Suprapubic skin (tissue), 4 donors: ENCODE data around the gene MYO7A. TPM values are rescaled to one million over a fixed set of nuclear protein-coding genes. Genes with fewer than 3 reads are reported as not detected.

ENCODE experiments used
- DNase-seq, 2 donors: peaks; one replicate each; pipeline ENCODE4 v3.0.0-alpha.2; 2019; ENCODE audit warnings: low spot score in 2 of 2
- H3K27ac ChIP-seq: fragments of 200-600 bp; sonication (generic); one replicate; pipeline ENCODE4 v1.5.1; 2019
- H3K27me3 ChIP-seq: fragments of 200-600 bp; sonication (generic); one replicate; pipeline ENCODE4 v1.5.1; 2019
- H3K36me3 ChIP-seq: fragments of 200-600 bp; sonication (generic); one replicate; pipeline ENCODE4 v1.5.1; 2019
- H3K4me1 ChIP-seq: fragments of 200-600 bp; sonication (generic); one replicate; pipeline ENCODE4 v1.5.1; 2019
- H3K4me3 ChIP-seq: fragments of 200-600 bp; sonication (generic); one replicate; pipeline ENCODE4 v1.5.1; 2019; ENCODE audit warnings: mild to moderate bottlenecking
- H3K9me3 ChIP-seq: fragments of 200-600 bp; sonication (generic); one replicate; pipeline ENCODE4 v1.5.1; 2019
- CTCF ChIP-seq, 2 donors: fragments of 200-600 bp in 1 of 2; fragments of 450-650 bp in 1 of 2; sonication (generic) in 1 of 2; IDR thresholded peaks; one replicate each; pipeline ENCODE4 v1.5.1; 2016 to 2019; ENCODE audit warnings: antibody characterized with exemption in 2 of 2, mild to moderate bottlenecking in 1 of 2, moderate library complexity in 1 of 2
- EP300 ChIP-seq: sonication (generic); formaldehyde crosslinking; IDR thresholded peaks from one replicate; pipeline ENCODE4 v1.6.1; 2017; ENCODE audit warnings: antibody characterized with exemption
- POLR2A ChIP-seq, 2 donors: fragments of 450-650 bp; IDR thresholded peaks; one replicate each; pipeline ENCODE4 v1.6.1; 2017; ENCODE audit warnings: antibody characterized with exemption in 2 of 2, mild to moderate bottlenecking in 2 of 2, moderate library complexity in 2 of 2
- POLR2AphosphoS5 ChIP-seq, 3 donors: sonication (generic); formaldehyde crosslinking; IDR thresholded peaks; one replicate each; pipeline ENCODE4 v1.6.1; 2017; ENCODE audit warnings: antibody characterized with exemption in 3 of 3
- WGBS: methylation state at CpG from one replicate; pipeline ENCODE4 v1.1.5; 2018; 5-methylcytosine and 5-hydroxymethylcytosine counted together
- total RNA-seq, 4 donors: library from RNA; depleted of rRNA; stranded (reverse); fragments of >200 nt; gene quantifications; one replicate each; pipeline ENCODE4 v1.1.0, GENCODE V29; 2016

MYO7A gene
- total RNA-seq, 4 donors from 2014 or later: 0.34 to 2.4 (median 2.0) TPM

- DNase-seq: no peak
- Histone ChIP-seq H3K27me3 (no peaks in the 10 kb centered on the region), H3K4me3 (no peak overlapping the region), H3K4me1 (no peaks in the 10 kb centered on the region), H3K9me3 (no peaks in the 10 kb centered on the region), H3K27ac (no peak overlapping the region), H3K36me3 (no peaks in the 10 kb centered on the region)
- no peak for TF ChIP-seq POLR2AphosphoS5 (IDR thresholded peaks at IDR 0.05)
- TF ChIP-seq EP300: no peak
- no peak for TF ChIP-seq CTCF (IDR thresholded peaks at IDR 0.05)
- TF ChIP-seq POLR2A (IDR thresholded peaks at IDR 0.05): no peak
- 89% methylated on average over 20 of the region's 22 CpGs for WGBS
Observed at GRCh38 chr11:77181799-77182541, 53.9 kb downstream of the MYO7A start.

GRCh38 chr11:77182542-77183430 is 54.7 kb downstream of the MYO7A start:
- H3K27ac ChIP-seq: no peak overlapping the region

GRCh38 chr11:77183431-77183984 is 55.5 kb downstream of the MYO7A start:
- Histone ChIP-seq H3K9me3 (no peaks in the 10 kb centered on the region), H3K27ac (no peak overlapping the region), H3K36me3 (no peaks in the 10 kb centered on the region), H3K27me3 (no peaks in the 10 kb centered on the region), H3K4me1 (no peaks in the 10 kb centered on the region), H3K4me3 (no peak overlapping the region)
- no peak for TF ChIP-seq POLR2A (IDR thresholded peaks at IDR 0.05)
- TF ChIP-seq POLR2AphosphoS5 (IDR thresholded peaks at IDR 0.05): no peak
- no peak for DNase-seq
- WGBS: 89% methylated on average over 4 of the region's 4 CpGs

More at GRCh38 chr11:77182542-77183430, 54.7 kb downstream of the MYO7A start:
- DNase-seq: no peak
- Histone ChIP-seq H3K27me3 (no peaks in the 10 kb centered on the region), H3K36me3 (no peaks in the 10 kb centered on the region), H3K4me3 (no peak overlapping the region), H3K9me3 (no peaks in the 10 kb centered on the region), H3K4me1 (no peaks in the 10 kb centered on the region)
- no peak for TF ChIP-seq POLR2AphosphoS5 (IDR thresholded peaks at IDR 0.05)
- no peak for TF ChIP-seq EP300
- no peak for TF ChIP-seq POLR2A (IDR thresholded peaks at IDR 0.05)
- TF ChIP-seq CTCF (IDR thresholded peaks at IDR 0.05): no peak
- WGBS: 88% methylated on average over 18 of the region's 21 CpGs

DNA sequence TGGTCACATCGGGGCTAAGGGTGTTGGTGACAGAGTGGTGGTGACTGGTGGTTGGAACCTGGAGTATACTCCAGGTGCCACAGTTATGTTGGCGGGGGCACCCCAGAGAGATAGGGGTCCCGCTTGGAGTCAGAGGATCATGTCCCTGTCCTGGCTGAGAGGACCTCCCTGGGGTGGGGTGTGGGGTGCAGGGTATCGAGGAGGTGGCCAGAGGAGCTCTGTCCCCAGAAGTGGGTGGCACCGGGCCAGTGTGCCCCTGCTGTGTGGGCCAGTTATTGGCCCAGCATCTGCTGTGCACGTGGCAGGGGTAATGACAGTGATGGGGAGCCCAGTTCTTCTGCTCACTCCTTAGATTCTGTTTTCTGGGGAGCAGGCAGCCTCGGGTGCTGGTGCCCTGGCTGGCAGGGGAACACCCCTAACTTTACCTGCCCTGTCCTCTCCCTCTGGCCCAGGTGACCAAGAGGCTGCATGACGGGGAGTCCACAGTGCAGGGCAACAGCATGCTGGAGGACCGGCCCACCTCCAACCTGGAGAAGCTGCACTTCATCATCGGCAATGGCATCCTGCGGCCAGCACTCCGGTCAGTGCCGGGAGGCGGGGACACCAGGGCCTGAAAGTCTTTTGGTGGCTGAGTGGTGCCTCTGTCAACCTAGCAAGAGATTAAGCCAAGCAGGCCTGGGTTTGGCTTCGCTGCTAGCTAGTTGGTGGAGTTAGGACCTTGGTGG is 56.3 kb downstream of the MYO7A start:
- no peak for TF ChIP-seq POLR2AphosphoS5 (IDR thresholded peaks at IDR 0.05)
- TF ChIP-seq CTCF (IDR thresholded peaks at IDR 0.05): no peak
- no peak for TF ChIP-seq EP300
- TF ChIP-seq POLR2A (IDR thresholded peaks at IDR 0.05): no peak

GRCh38 chr11:77186302-77186701 is 58.3 kb downstream of the MYO7A start:
- no peak for TF ChIP-seq POLR2A (IDR thresholded peaks at IDR 0.05)
- TF ChIP-seq POLR2AphosphoS5 (IDR thresholded peaks at IDR 0.05): no peak
- TF ChIP-seq CTCF (IDR thresholded peaks at IDR 0.05): no peak
- no peak for TF ChIP-seq EP300
- WGBS: 92% methylated on average over 1 of the region's 1 CpG
- no peaks in the 10 kb centered on the region for H3K27me3 ChIP-seq

More for the DNA sequence above, 56.3 kb downstream of the MYO7A start:
- Histone ChIP-seq H3K27ac (no peak overlapping the region), H3K9me3 (no peaks in the 10 kb centered on the region), H3K4me3 (no peak overlapping the region), H3K27me3 (no peaks in the 10 kb centered on the region), H3K4me1 (no peaks in the 10 kb centered on the region), H3K36me3 (no peaks in the 10 kb centered on the region)
- WGBS: 90% methylated on average over 11 of the region's 15 CpGs
- no peak for DNase-seq

More at GRCh38 chr11:77186302-77186701, 58.3 kb downstream of the MYO7A start:
- Histone ChIP-seq H3K4me1 (no peaks in the 10 kb centered on the region), H3K27ac (no peak overlapping the region), H3K4me3 (no peak overlapping the region), H3K36me3 (no peaks in the 10 kb centered on the region), H3K9me3 (no peaks in the 10 kb centered on the region)
- no peak for DNase-seq
